HepG2 (cell line): Measurements from ENCODE around the gene BPHL. TPM values are rescaled to one million over a fixed set of nuclear protein-coding genes. Genes with fewer than 3 reads are reported as not detected.
A peak's percentile ranks its signal among the peaks of the same experiment; 100 is the strongest.

Experiments
- BCL6 ChIP-seq: IDR thresholded peaks from 2 replicates; pipeline ENCODE4 v1.6.1; 2016; ENCODE audit warnings: missing genetic modification reagents, missing compliant biosample characterization
- FOXJ3 ChIP-seq: sonication (generic); formaldehyde crosslinking; IDR thresholded peaks from 2 replicates; pipeline ENCODE4 v1.4.0; 2020; ENCODE audit warnings: missing genetic modification reagents, mild to moderate bottlenecking, borderline replicate concordance
- GLI4 ChIP-seq: sonication (generic); formaldehyde crosslinking; IDR thresholded peaks from 2 replicates; pipeline ENCODE4 v1.5.1; 2020; ENCODE audit warnings: missing genetic modification reagents, mild to moderate bottlenecking, moderate library complexity, borderline replicate concordance
- KMT2A ChIP-seq: sonication (generic); formaldehyde crosslinking; IDR thresholded peaks from 2 replicates; pipeline ENCODE4 v1.4.0; 2020; ENCODE audit warnings: missing genetic modification reagents
- ONECUT2 ChIP-seq: sonication (generic); formaldehyde crosslinking; IDR thresholded peaks from 2 replicates; pipeline ENCODE4 v1.4.0; 2020; ENCODE audit warnings: missing genetic modification reagents
- SAP130 ChIP-seq: IDR thresholded peaks from 2 replicates; pipeline ENCODE4 v1.6.1; 2016; ENCODE audit warnings: low read depth
- SNAI1 ChIP-seq: sonication (generic); formaldehyde crosslinking; IDR thresholded peaks from 2 replicates; pipeline ENCODE4 v1.5.0; 2020; ENCODE audit warnings: mild to moderate bottlenecking, missing genetic modification reagents, borderline replicate concordance
- ZFP41 ChIP-seq: sonication (generic); formaldehyde crosslinking; IDR thresholded peaks from 2 replicates; pipeline ENCODE4 v1.4.0; 2020; ENCODE audit warnings: mild to moderate bottlenecking, missing genetic modification reagents, borderline replicate concordance
- ZNF12 ChIP-seq: sonication (generic); formaldehyde crosslinking; IDR thresholded peaks from 2 replicates; pipeline ENCODE4 v1.5.0; 2020; ENCODE audit warnings: missing genetic modification reagents
- ZNF230 ChIP-seq: sonication (generic); formaldehyde crosslinking; IDR thresholded peaks from 2 replicates; pipeline ENCODE4 v1.4.0; 2020; ENCODE audit warnings: mild to moderate bottlenecking, missing genetic modification reagents
- ZNF234 ChIP-seq: sonication (generic); formaldehyde crosslinking; conservative IDR thresholded peaks from 2 replicates; pipeline ENCODE4 v1.5.1; 2020; ENCODE audit warnings: mild to moderate bottlenecking, missing genetic modification reagents
- ZNF343 ChIP-seq: sonication (generic); formaldehyde crosslinking; IDR thresholded peaks from 2 replicates; pipeline ENCODE4 v1.4.0; 2020; ENCODE audit warnings: mild to moderate bottlenecking, missing genetic modification reagents
- ZNF543 ChIP-seq: sonication (generic); formaldehyde crosslinking; IDR thresholded peaks from 2 replicates; pipeline ENCODE4 v1.4.0; 2020; ENCODE audit warnings: mild to moderate bottlenecking, missing genetic modification reagents
- ZNF720 ChIP-seq: sonication (generic); formaldehyde crosslinking; IDR thresholded peaks from 2 replicates; pipeline ENCODE4 v1.4.0; 2020; ENCODE audit warnings: missing genetic modification reagents
- polyA plus RNA-seq, 8 experiments: library from polyadenylated mRNA; depleted of rRNA in 3 of 8; stranded (reverse) in 7 of 8; unstranded in 1 of 8; fragments of >200 nt; fragmentation: Illumina TruSeq in 4 of 8; extraction: Trizol in 4 of 8; gene quantifications; 2 replicates each; pipeline versions ENCODE4 v1.2.1 to v1.2.3, GENCODE V29; 2011 to 2016; ENCODE audit warnings: low read depth in 4 of 8, missing spikeins in 1 of 8, mixed read lengths in 1 of 8; ENCODE audit not compliant: insufficient read depth in 1 of 8
- total RNA-seq, 5 experiments: library from RNA; depleted of rRNA; stranded (reverse); fragments of >200 nt; fragmentation: Illumina TruSeq; extraction: Trizol; gene quantifications; 2 replicates each; pipeline ENCODE4 v1.2.3, GENCODE V29; 2016; ENCODE audit warnings: low read depth in 1 of 5
- TF ChIP-seq, protein P1 (sequence below): sonication (generic); formaldehyde crosslinking; IDR thresholded peaks from 2 replicates; pipeline ENCODE4 v1.5.0; 2020; ENCODE audit warnings: mild to moderate bottlenecking, missing genetic modification reagents
- TF ChIP-seq, protein P2 (sequence below): sonication (generic); formaldehyde crosslinking; IDR thresholded peaks from 2 replicates; pipeline ENCODE4 v1.4.0; 2020; ENCODE audit warnings: missing genetic modification reagents, borderline replicate concordance
- TF ChIP-seq, protein P3 (sequence below): sonication (generic); formaldehyde crosslinking; IDR thresholded peaks from 2 replicates; pipeline ENCODE4 v1.4.0; 2020; ENCODE audit warnings: missing genetic modification reagents
- TF ChIP-seq, protein P4 (sequence below): IDR thresholded peaks from 2 replicates; pipeline ENCODE4 v1.6.1; 2018; ENCODE audit warnings: missing genetic modification reagents, mild to moderate bottlenecking, missing compliant biosample characterization

Gene BPHL
- total and polyA plus RNA-seq, 2 of the 13 experiments (the other 11 are each of a cell fraction or from before 2014, with no cell fraction given): 37.8 to 39.5 TPM

DNA sequence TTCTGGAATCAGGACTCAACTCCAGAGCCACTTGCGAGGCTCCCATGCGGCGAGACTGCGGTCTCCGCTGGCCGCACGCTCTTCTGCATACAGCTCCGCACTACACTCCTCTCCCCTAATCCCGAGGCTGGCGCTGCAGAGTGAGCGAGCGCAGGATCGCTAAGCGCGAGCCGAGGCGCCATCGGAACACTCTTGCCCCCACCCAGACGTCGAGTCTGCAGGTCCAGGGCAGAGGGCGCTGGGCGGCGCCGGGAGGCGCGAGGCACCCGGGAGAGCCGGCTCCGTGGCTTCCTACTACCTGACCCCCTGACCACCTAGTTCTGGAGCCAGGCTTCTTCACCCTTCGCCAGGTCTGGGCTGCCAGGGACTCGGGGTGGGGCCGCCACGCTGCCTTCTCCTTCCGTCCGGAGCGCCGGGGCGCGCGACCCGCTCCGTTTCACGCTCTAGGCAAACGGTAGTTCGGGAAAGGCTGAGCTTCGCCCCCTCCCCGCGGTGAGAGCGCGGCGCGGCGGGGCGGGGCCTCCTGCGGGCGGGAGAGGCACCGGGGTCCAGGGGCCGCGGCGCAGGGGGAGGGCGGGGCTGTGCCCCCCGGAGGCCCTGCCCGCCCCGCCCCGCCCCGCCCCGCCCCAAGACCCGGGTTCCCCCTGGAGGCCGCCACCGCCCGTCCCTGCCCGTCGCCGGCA is 44.2 kb downstream of the BPHL start (continued):
- TF ChIP-seq SAP130 (CRISPR knock-in tag) (peak; percentile 74), ONECUT2 (no peak; the same call in 1 of the 2 replicates), ZNF543 (peak; percentile 89), BCL6 (CRISPR knock-in tag) (no peak; the same call in 1 of the 2 replicates), FOXJ3 (CRISPR knock-in tag) (no peak), ZNF343 (CRISPR knock-in tag) (no peak), ZNF720 (CRISPR knock-in tag) (no peak), ZNF234 (CRISPR knock-in tag) (peak; percentile 77; the same call in 1 of the 2 replicates), ZNF230 (CRISPR knock-in tag) (peak; percentile 88; the same call in 1 of the 2 replicates), ZFP41 (CRISPR knock-in tag) (peak; percentile 28; the same call in 1 of the 2 replicates), ZNF12 (CRISPR knock-in tag) (no peak), KMT2A (CRISPR knock-in tag) (peak; percentile 80), SNAI1 (CRISPR knock-in tag) (peak; percentile 91), GLI4 (CRISPR knock-in tag) (no peak)
- TF ChIP-seq, protein P1, sequence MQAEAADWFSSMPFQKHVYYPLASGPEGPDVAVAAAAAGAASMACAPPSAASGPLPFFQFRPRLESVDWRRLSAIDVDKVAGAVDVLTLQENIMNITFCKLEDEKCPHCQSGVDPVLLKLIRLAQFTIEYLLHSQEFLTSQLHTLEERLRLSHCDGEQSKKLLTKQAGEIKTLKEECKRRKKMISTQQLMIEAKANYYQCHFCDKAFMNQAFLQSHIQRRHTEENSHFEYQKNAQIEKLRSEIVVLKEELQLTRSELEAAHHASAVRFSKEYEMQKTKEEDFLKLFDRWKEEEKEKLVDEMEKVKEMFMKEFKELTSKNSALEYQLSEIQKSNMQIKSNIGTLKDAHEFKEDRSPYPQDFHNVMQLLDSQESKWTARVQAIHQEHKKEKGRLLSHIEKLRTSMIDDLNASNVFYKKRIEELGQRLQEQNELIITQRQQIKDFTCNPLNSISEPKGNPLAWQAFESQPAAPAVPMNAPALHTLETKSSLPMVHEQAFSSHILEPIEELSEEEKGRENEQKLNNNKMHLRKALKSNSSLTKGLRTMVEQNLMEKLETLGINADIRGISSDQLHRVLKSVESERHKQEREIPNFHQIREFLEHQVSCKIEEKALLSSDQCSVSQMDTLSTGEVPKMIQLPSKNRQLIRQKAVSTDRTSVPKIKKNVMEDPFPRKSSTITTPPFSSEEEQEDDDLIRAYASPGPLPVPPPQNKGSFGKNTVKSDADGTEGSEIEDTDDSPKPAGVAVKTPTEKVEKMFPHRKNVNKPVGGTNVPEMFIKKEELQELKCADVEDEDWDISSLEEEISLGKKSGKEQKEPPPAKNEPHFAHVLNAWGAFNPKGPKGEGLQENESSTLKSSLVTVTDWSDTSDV (CRISPR knock-in tag): peak; percentile 68; the same call in 1 of the 2 replicates
- TF ChIP-seq, protein P2, sequence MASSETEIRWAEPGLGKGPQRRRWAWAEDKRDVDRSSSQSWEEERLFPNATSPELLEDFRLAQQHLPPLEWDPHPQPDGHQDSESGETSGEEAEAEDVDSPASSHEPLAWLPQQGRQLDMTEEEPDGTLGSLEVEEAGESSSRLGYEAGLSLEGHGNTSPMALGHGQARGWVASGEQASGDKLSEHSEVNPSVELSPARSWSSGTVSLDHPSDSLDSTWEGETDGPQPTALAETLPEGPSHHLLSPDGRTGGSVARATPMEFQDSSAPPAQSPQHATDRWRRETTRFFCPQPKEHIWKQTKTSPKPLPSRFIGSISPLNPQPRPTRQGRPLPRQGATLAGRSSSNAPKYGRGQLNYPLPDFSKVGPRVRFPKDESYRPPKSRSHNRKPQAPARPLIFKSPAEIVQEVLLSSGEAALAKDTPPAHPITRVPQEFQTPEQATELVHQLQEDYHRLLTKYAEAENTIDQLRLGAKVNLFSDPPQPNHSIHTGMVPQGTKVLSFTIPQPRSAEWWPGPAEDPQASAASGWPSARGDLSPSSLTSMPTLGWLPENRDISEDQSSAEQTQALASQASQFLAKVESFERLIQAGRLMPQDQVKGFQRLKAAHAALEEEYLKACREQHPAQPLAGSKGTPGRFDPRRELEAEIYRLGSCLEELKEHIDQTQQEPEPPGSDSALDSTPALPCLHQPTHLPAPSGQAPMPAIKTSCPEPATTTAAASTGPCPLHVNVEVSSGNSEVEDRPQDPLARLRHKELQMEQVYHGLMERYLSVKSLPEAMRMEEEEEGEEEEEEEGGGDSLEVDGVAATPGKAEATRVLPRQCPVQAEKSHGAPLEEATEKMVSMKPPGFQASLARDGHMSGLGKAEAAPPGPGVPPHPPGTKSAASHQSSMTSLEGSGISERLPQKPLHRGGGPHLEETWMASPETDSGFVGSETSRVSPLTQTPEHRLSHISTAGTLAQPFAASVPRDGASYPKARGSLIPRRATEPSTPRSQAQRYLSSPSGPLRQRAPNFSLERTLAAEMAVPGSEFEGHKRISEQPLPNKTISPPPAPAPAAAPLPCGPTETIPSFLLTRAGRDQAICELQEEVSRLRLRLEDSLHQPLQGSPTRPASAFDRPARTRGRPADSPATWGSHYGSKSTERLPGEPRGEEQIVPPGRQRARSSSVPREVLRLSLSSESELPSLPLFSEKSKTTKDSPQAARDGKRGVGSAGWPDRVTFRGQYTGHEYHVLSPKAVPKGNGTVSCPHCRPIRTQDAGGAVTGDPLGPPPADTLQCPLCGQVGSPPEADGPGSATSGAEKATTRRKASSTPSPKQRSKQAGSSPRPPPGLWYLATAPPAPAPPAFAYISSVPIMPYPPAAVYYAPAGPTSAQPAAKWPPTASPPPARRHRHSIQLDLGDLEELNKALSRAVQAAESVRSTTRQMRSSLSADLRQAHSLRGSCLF (CRISPR knock-in tag): peak; percentile 1; the same call in 1 of the 2 replicates
- TF ChIP-seq, protein P3, sequence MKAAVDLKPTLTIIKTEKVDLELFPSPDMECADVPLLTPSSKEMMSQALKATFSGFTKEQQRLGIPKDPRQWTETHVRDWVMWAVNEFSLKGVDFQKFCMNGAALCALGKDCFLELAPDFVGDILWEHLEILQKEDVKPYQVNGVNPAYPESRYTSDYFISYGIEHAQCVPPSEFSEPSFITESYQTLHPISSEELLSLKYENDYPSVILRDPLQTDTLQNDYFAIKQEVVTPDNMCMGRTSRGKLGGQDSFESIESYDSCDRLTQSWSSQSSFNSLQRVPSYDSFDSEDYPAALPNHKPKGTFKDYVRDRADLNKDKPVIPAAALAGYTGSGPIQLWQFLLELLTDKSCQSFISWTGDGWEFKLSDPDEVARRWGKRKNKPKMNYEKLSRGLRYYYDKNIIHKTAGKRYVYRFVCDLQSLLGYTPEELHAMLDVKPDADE: 0 out of 2 replicates have a peak, but pooled peaks have one; percentile 24
- TF ChIP-seq, protein P4, sequence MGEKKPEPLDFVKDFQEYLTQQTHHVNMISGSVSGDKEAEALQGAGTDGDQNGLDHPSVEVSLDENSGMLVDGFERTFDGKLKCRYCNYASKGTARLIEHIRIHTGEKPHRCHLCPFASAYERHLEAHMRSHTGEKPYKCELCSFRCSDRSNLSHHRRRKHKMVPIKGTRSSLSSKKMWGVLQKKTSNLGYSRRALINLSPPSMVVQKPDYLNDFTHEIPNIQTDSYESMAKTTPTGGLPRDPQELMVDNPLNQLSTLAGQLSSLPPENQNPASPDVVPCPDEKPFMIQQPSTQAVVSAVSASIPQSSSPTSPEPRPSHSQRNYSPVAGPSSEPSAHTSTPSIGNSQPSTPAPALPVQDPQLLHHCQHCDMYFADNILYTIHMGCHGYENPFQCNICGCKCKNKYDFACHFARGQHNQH (CRISPR knock-in tag): peak; percentile 48; the same call in 1 of the 2 replicates
